GM12865 (cell line): ENCODE measurements around the gene ABCA7.

Experiments used
- DNase-seq: peaks from one replicate; pipeline ENCODE4 v3.0.0; 2010; ENCODE audit warnings: low read depth
- H3K4me3 ChIP-seq: 2 replicates; pipeline ENCODE4 v1.5.1; 2011; ENCODE audit warnings: mild to moderate bottlenecking, low read depth, low read length, control low read depth
- CTCF ChIP-seq: IDR thresholded peaks from 2 replicates; pipeline ENCODE4 v1.5.1; 2011; ENCODE audit warnings: low read length, control low read depth, low read depth, inconsistent platforms; ENCODE audit not compliant: insufficient read depth; ENCODE audit errors: missing control alignments

Gene ABCA7

DNA sequence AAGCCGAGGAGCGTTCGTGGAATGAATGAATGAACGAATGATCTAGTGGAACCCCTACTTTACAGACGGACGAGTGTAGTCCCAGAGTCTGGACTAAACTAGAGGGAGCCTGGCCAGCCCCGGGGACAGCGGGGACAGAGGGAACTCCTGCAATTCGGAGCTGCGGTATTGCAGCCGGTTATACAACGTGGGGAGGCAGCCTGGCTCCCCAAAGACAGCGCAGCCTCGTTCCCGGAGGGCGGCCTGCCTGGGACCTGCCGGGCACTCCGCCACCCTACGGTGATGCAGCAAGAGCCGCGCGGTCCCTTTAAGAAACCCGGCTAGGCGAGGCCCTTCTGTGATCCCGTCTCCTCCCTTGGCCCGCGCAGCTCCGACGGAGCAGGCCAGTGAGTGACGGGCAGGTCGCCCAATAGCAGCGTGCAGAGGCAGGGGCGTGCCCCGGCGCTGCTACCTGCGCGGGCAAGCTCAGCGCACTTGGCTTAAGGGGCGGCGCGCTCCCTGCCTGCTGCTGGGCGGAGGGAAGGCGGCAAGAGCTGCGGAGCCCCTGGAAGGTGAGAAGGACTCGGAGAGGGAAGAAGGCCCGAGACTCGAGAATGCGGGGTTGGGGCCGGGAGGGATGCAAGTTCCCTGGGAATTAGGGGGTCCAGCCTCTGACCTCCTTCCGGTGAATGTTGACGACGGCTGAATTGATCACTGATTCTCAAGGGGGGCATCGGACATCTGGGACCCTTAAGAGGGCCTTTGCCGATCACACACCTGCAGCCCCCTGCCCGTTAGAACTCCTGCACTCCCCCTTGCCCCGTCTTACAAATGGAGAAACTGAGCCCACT lies at the start of gene ABCA7:
Gene ABCA7, plus strand, starts transcription at position 462 of the 830 bp plus-strand sequence. CDS start 1,255 bp downstream, outside the sequence.
- no peak for TF ChIP-seq CTCF
- peak within 1 kb of the TSS; percentile 73 for H3K4me3 ChIP-seq
- peak; percentile 100 for DNase-seq

- DNase-seq = no peak
- TF ChIP-seq CTCF = no peak
- H3K4me3 ChIP-seq = no peak overlapping the region
Measured at GRCh38 chr19:990119-990571, 49.8 kb upstream of the ABCA7 start.

- TF ChIP-seq CTCF = no peak
- no peak overlapping the region for H3K4me3 ChIP-seq
- no peak for DNase-seq
Measured at GRCh38 chr19:990746-991145, 49.2 kb upstream of the ABCA7 start.

GRCh38 chr19:991174-991931 lies 48.6 kb upstream of the ABCA7 start:
- no peak for TF ChIP-seq CTCF
- DNase-seq = peak; percentile 80
- no peak overlapping the region for H3K4me3 ChIP-seq

DNA sequence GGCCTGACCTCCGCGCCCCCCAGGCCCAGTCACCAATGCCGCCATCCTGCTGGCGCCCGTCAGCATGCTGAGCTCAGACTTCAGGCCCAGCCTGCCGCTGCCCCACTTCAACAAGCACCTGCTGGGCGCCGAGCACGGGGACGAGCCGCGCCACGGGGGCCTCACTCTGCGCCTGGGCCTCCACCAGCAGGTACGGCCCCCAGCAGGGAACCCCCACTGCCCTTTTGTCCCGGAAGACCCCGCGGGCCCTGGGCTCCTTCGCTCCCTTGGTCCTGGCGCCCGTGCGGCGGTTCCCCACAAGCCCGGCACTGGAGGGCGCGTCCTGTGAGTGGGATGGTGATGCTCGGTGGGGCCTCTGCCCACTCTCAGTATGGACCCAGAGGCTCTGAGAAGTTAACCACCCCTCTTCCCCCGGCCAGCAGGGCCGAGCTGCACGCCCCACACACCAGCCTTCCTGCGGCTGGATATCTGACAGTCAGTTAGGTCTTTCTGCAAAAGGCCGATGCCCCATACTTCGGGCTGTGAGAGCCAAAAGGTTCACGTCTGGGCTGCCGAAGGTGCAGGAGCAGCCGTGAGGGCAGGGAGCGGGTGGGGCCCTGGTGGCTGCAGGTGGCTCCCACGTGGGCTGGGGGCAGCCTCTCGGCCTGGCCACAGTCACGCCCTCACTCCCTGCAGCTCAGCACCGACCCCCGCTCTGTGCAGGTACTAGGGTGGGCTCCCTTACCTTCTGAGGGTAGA lies 47.8 kb upstream of the ABCA7 start:
- no peak for DNase-seq
- no peak overlapping the region for H3K4me3 ChIP-seq
- no peak for TF ChIP-seq CTCF

DNA sequence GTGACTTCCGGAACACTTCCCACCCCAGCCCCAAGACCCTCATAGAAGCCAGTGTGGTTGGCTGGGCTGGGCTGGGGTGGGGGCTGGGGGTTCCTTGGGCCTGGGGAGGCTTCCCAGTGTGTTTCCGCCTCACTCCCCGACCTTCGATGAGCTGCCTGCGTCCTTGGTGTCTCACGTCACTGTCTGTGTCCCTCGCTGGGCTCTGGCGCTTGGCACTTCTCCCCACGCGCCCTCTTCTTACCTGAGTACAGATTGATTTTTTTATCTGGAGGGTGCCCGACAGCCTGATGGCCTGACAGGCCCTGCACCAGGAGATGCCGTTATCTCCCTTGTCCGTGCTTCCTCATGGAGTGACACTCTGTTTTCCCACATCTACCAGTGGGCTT lies 47.2 kb upstream of the ABCA7 start:
- no peak for TF ChIP-seq CTCF
- DNase-seq = no peak
- H3K4me3 ChIP-seq = no peak overlapping the region
